Measurements from ENCODE around the gene SPAAR.

The SPAAR gene

DNA sequence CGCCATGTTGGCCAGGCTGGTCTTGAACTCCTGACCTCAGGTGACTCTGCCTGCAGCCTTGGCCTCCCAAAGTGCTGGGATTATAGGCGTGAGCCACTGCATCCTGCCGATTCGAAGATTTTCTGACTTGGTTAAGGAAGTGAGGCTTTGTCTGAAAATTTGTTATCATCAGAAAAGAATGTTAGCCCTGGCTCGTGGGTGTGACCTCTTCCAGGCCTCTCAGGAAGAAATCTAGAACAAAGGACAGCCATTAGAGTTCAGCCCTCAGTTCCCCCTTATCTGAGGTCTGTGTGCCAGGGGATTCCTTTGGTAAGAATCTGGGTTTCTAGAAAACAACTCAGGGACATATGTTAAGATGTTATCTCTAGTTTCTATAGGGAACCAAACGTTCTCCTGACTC is 42.4 kb downstream of the SPAAR start:
- no peak for DNase-seq

DNA sequence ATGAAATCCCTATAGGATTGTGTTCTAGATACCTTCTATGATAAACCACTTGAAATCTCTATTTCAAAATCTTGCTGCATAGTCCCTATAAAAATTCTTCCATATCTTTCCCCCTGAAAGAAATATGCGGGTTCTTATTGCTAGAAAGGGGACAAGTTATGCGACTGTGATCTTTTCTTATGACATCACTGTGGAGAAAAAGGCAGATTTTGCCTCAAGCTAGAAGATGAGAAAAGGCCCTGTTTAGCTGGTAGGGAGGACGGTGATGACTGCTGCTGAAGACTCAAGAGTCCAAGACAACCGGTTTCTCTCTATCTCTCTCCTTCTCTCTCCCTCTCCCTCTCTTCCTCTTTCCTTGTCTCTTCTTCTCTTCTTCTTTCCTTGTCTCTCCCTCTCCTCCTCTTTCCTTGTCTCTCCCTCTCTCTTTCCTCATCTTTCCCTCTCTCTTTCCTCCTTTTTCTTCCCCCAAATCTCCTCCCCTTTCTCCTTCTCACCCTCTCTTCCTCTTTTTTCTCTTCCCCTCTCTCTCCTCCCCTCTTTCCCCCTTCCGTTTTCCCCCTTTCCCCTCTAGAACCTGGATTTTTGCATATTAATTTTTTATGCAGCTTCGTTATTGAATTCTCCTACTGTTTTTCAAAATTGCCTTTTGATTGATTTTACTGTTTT is 43.4 kb downstream of the SPAAR start:
- no peak for DNase-seq

DNA sequence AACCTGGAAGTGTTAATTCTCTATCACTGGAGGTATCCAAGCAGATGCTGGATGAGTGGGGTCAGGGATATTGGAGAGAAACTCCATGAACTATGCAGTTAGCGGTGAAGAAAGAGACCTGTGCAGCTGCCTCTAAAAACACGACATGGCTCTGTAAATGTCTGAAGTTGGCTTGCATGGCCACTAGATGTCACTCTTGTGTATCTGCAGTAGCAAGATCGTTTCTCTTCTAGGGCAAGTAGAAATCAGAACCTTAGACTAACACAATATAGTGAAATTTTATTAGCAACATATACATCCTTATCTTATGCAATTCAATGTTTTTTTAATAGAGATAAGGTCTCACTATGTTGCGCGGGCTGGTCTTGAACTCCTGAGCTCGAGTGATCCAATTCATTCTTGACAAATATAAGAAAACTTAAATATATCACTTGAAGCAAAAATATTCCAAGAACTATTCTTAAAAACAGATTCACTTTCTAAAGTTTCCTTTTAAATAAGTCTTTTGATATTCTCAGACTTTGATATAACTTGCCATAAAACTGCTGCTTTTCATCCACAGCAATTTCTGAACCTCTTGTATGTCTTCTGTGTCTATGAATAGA is 45.8 kb downstream of the SPAAR start:
- no peak for DNase-seq

DNA sequence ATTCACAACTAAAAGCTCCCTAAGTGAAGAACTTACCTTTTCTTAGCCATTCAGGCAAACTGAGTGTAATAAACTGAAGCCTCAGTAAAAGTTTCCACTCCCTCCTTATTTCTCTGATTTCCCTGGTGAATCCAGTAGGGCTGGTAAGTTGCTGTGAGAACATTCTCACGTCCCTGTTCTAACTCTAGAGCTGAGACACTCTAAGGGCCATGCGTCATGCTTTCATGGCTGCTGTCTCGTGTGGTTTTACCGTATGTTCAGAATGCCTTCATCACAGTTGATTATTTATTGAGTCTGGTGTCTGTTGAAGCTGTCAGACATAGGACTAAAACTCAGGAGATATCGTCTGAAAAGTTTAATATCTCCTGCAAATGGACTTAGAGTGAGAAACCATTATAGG is 47.4 kb downstream of the SPAAR start:
- no peak for DNase-seq

DNA sequence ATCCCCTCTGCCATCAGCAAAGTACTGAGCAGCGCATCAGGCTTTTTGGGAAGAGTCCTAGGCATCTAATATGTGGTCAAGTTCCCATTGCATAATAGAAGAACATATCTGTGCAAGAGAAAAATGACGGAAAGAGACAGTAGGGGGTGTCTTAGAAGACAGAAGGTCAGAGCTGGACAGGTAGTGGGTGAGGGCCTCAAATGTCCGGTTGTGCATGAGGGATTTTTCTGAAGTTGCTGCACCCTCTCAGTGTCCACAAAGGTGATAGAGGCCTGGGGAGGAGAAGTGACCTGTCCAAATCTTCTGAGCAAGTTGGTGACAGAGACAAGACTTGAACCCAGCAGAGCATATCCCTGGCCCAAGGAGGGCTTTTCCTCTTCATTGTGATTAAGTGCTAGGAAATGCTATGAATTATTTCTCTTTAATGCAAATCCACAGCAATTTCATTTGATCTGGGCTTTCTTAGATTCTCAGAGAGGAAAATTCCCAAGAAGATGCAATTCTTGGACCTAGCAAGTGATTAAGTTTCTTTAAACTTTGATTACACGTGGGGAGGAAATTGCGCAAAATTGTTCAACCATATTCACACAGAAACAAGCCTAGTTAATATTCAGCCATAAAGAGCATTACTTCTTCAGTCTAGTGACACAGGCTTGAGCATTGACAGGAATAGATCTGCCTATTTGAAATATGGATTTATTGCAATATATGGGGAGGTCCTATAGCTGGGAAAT is 49.0 kb downstream of the SPAAR start, which contains the start of gene OR2S2:
OR2S2 (minus strand) TSS at position 51 of the 734 bp plus-strand sequence. CDS start 56 bp downstream, outside the sequence.
- no peak for DNase-seq

DNA sequence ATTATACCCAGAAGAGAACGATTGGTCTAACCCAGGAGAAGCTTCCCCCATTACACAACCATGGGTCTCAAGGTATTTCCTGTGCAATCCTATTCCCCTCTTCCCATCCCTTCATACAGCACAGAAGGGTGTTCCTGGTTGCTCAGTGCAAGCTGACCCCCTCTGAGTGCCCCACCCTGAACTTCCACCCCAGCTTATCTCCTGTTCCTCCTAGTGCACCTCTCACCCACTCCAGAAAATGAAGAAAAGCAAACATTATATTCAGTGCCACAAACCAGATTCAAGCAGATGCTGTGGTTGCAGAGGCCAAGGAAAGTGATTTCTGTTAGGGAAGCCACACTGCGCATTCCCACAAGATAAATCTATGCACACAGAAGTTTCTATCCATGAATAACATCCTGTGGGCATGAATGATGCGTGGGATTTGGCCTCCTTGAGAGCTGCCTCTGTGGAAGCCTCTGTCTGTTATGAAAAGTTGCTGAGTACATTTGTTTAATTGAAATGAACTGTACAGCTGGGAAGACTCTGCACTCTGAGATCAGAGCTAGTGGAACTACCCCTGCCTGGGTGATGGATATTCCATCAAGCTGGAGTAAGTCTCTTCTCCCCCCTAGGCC is 50.9 kb downstream of the SPAAR start:
- no peak for DNase-seq
